K562 (cell line): ENCODE results near the gene SPATA25. TPM values are rescaled to one million over a fixed set of nuclear protein-coding genes. Genes with fewer than 3 reads are reported as not detected.
A peak's percentile ranks its signal among the peaks of the same experiment; 100 is the strongest.

Experiments
- ATAC-seq: fragments of 200-7000 bp; cut with Tn5 transposase; 3 replicates; pipeline ENCODE4 v1.9.1; 2020; ENCODE audit warnings: moderate library complexity
- BruUV-seq: library from RNA; stranded (reverse); fragments of 400-500 nt; replicated peaks from 2 replicates; lab custom pipeline; 2021; lab: Mats Ljungman, UMichigan
- CTCF ChIA-PET: fragments of 300-600 bp; formaldehyde crosslinking; extraction: SDS; loops from one replicate; lab custom pipeline; 2021; ENCODE audit warnings: low intra/inter-chr PET ratio; lab: Yijun Ruan, JAX
- POLR2A ChIA-PET: fragments of 300-600, 350-650 bp; sonication (Branson Sonifier 250); formaldehyde crosslinking; extraction: SDS; loops from one replicate; lab custom pipeline; 2021; ENCODE audit warnings: antibody characterized with exemption, inconsistent platforms; lab: Yijun Ruan, JAX
- DNase-seq, 4 experiments: peaks; one replicate each; pipeline versions ENCODE4 v3.0.0 to v3.0.0-alpha.2; 2011 to 2018; ENCODE audit warnings: low spot score in 3 of 4, mixed read lengths in 3 of 4; ENCODE audit errors: extremely low read depth in 1 of 4
- FAIRE-seq: peaks from 2 replicates; lab custom pipeline; 2011; peaks lifted over from hg19 to GRCh38; lab: Jason Lieb, UNC
- H2AFZ ChIP-seq: 2 replicates; pipeline ENCODE4 v1.6.0; 2011; ENCODE audit warnings: low read depth, low read length, control low read depth, inconsistent platforms
- H3K27ac ChIP-seq: fragments of 200-600 bp; 3 replicates; pipeline ENCODE4 v1.8.0; 2011; ENCODE audit warnings: low read depth, mild to moderate bottlenecking, control low read depth, inconsistent platforms, low read length, moderate library complexity, mixed read lengths; ENCODE audit errors: extremely low read depth
- H3K27me3 ChIP-seq, 2 experiments: fragments of 300-600 bp in 1 of 2; 2 replicates in 1 of 2; 3 replicates in 1 of 2; pipeline versions ENCODE4 v1.6.0 to v1.8.0; 2011; ENCODE audit warnings: inconsistent platforms in 2 of 2, low read length in 2 of 2, mild to moderate bottlenecking in 1 of 2, mixed read lengths in 1 of 2, moderate library complexity in 1 of 2; ENCODE audit not compliant: control insufficient read depth in 2 of 2, insufficient read depth in 2 of 2
- H3K36me3 ChIP-seq: fragments of 300-600 bp; 3 replicates; pipeline ENCODE4 v1.8.0; 2011; ENCODE audit warnings: mild to moderate bottlenecking, low read length, inconsistent platforms; ENCODE audit not compliant: control insufficient read depth, insufficient read depth
- H3K4me1 ChIP-seq, 2 experiments: fragments of 200-600 bp in 1 of 2; replicated peaks in 1 of 2; 2 replicates in 1 of 2; 3 replicates in 1 of 2; pipeline versions ENCODE4 v1.5.1 to v1.8.0; 2011; ENCODE audit warnings: inconsistent platforms in 2 of 2, low read length in 2 of 2, mild to moderate bottlenecking in 1 of 2, mixed read lengths in 1 of 2, moderate library complexity in 1 of 2; ENCODE audit not compliant: control insufficient read depth in 2 of 2, insufficient read depth in 2 of 2
- H3K4me2 ChIP-seq: 2 replicates; pipeline ENCODE4 v1.6.1; 2011; ENCODE audit warnings: low read length, control low read depth, inconsistent platforms, mixed read lengths; ENCODE audit not compliant: insufficient read depth
- H3K4me3 ChIP-seq: fragments of 200-600 bp; sonication (generic), shearing (Covaris generic); 2 replicates; pipeline ENCODE4 v1.5.1; 2016; ENCODE audit warnings: control low read depth, inconsistent platforms
- H3K79me2 ChIP-seq: fragments of 200-600 bp; 3 replicates; pipeline ENCODE4 v1.8.0; 2011; ENCODE audit warnings: low read length, inconsistent platforms; ENCODE audit not compliant: control insufficient read depth, insufficient read depth
- H3K9ac ChIP-seq, 2 experiments: 2 replicates each; pipeline versions ENCODE4 v1.6.0 to v1.6.1; 2011; ENCODE audit warnings: low read depth in 2 of 2, low read length in 2 of 2, control low read depth in 1 of 2, inconsistent platforms in 1 of 2, mild to moderate bottlenecking in 1 of 2, mixed read lengths in 1 of 2; ENCODE audit not compliant: insufficient read depth in 1 of 2
- H3K9me1 ChIP-seq: one replicate; pipeline ENCODE4 v1.6.0; 2011; ENCODE audit warnings: inconsistent platforms, mild to moderate bottlenecking, low read length, moderate library complexity; ENCODE audit not compliant: control insufficient read depth, insufficient read depth
- H3K9me3 ChIP-seq: replicated peaks from 2 replicates; pipeline ENCODE4 v1.5.1; 2011; ENCODE audit warnings: low read depth, low read length, inconsistent platforms; ENCODE audit not compliant: control insufficient read depth, insufficient read depth
- H4K20me1 ChIP-seq: replicated peaks from 2 replicates; pipeline ENCODE4 v1.6.1; 2011; ENCODE audit warnings: low read length, inconsistent platforms, mixed read lengths; ENCODE audit not compliant: control insufficient read depth, insufficient read depth
- ATF7 ChIP-seq: fragments of 450-650 bp; IDR thresholded peaks from 2 replicates; pipeline ENCODE4 v1.7.1; 2014; ENCODE audit warnings: mild to moderate bottlenecking, moderate library complexity
- ESRRA ChIP-seq: fragments of 450-650 bp; IDR thresholded peaks from 2 replicates; pipeline ENCODE4 v1.6.1; 2014; ENCODE audit warnings: low read depth, mild to moderate bottlenecking, moderate library complexity, borderline replicate concordance
- POLR2AphosphoS2 ChIP-seq: IDR thresholded peaks from 2 replicates; pipeline ENCODE4 v1.6.1; 2012; ENCODE audit warnings: low read length, improper control_type of control experiment
- PREB ChIP-seq: sonication (generic); formaldehyde crosslinking; IDR thresholded peaks from 2 replicates; pipeline ENCODE4 v1.8.1; 2023; ENCODE audit warnings: mild to moderate bottlenecking, missing genetic modification reagents
- PRPF4 ChIP-seq: fragments of 200-400 bp; formaldehyde crosslinking; IDR thresholded peaks from one replicate; pipeline ENCODE4 v1.6.1; 2017; ENCODE audit warnings: low read length, low read depth, mild to moderate bottlenecking; ENCODE audit not compliant: insufficient read depth, poor library complexity, severe bottlenecking
- RBM25 ChIP-seq: fragments of 200-400 bp; formaldehyde crosslinking; IDR thresholded peaks from 2 replicates; pipeline ENCODE4 v1.6.1; 2018; ENCODE audit warnings: low read length, low read depth, moderate library complexity; ENCODE audit not compliant: severe bottlenecking
- ZKSCAN1 ChIP-seq: fragments of 150-350 bp; IDR thresholded peaks from 2 replicates; pipeline ENCODE4 v1.6.1; 2016; ENCODE audit warnings: low read depth, low read length
- WGBS: fragments of 100-300 bp; shearing (Covaris generic); methylation state at CpG from one replicate; pipeline ENCODE4 v1.1.6; 2016; ENCODE audit warnings: low coverage, mixed read lengths; ENCODE audit not compliant: insufficient coverage; ENCODE audit errors: missing lambda C conversion rate; 5-methylcytosine and 5-hydroxymethylcytosine counted together
- in situ Hi-C: fragments of 300-500 bp; cut with MboI; formaldehyde crosslinking; loops from 4 replicates; pipeline ENCODE4 v1.15.0; 2018; ENCODE audit warnings: inconsistent platforms, mixed read lengths
- intact Hi-C: fragments of 100-400 bp; cut with micrococcal nuclease; formaldehyde crosslinking; loops from 2 replicates; pipeline ENCODE4 v1.14.2; 2022
- polyA plus RNA-seq, 8 experiments: library from polyadenylated mRNA; depleted of rRNA in 4 of 8; stranded (reverse) in 5 of 8; unstranded in 3 of 8; fragments of >200 nt; fragmentation: Nextera tagmentation in 2 of 8; fragmentation: Illumina TruSeq in 1 of 8; extraction: Ambion mirVana in 2 of 8; extraction: Trizol in 1 of 8; gene quantifications; 2 replicates each; pipeline versions ENCODE4 v1.2.1 to v1.2.3, GENCODE V29; 2011 to 2014; ENCODE audit warnings: inconsistent platforms in 1 of 8, missing spikeins in 1 of 8
- total RNA-seq, 7 experiments: library from RNA; depleted of rRNA in 6 of 7; stranded (reverse); fragments of >200 nt in 6 of 7; fragmentation: Illumina TruSeq in 2 of 7; extraction: Trizol in 2 of 7; gene quantifications; 2 replicates each; pipeline versions ENCODE4 v1.2.1 to v1.2.3, GENCODE V29; 2011 to 2021; ENCODE audit warnings: low replicate concordance in 1 of 7
- TF ChIP-seq, protein P1 (sequence below): fragments of 450-650 bp; conservative IDR thresholded peaks from 2 replicates; pipeline ENCODE4 v1.6.1; 2016; ENCODE audit warnings: missing genetic modification characterization, low read depth, mild to moderate bottlenecking, missing compliant biosample characterization, moderate library complexity
- TF ChIP-seq, protein P2 (sequence below): sonication (generic); formaldehyde crosslinking; IDR thresholded peaks from 2 replicates; pipeline ENCODE4 v1.8.0; 2022; ENCODE audit warnings: mild to moderate bottlenecking, missing genetic modification reagents

SPATA25 gene
- total and polyA plus RNA-seq, 9 of the 15 experiments (the other 6 are each of a cell fraction or from before 2014, with no cell fraction given) = 0.21 to 0.95 (median 0.53) TPM; not detected in 3

DNA sequence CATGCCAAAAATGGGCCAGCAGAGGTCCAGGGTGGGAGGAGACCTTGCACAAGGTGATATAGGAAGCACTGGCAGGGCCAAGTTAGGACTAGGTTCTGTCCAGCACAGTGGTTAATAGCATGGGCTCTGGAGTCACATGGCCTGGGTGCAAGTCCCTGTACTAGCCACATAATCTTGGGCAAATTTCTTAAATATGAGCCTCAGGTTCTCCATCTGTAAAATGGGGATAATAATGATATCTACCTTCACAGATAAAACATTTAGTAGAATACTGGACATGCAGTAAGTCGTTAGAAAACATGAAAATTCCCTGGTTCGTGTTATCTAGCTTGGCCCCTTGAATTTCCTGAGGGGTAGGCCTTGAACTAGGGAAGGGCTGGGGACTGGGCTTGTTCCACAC lies 9.9 kb upstream of the SPATA25 start:
- Histone ChIP-seq H3K9me3 (no peaks in the 10 kb centered on the region), H3K79me2 (no peaks in the 10 kb centered on the region), H3K27me3 (no peaks in the 10 kb centered on the region), H2AFZ (no peak overlapping the region), H3K4me1 (peaks cover 1 to 12% of the 10 kb centered on the region in 2 experiments; a peak in 4 of 5 replicates), H3K4me3 (no peak overlapping the region), H4K20me1 (no peaks in the 10 kb centered on the region), H3K9me1 (no peaks in the 10 kb centered on the region), H3K27ac (no peak overlapping the region), H3K4me2 (no peak overlapping the region), H3K36me3 (peaks cover 59% of the 10 kb centered on the region; the same call in 2 of the 3 replicates)
- no peak for ATAC-seq
- DNase-seq = no peak
- intact Hi-C loops = no loop called here
- ChIA-PET POLR2A (interaction anchor here (0.6 to 1.4 kb wide), 4 partner anchors 9 to 603 kb away, joined by 3 to 6 read pairs (median 4); partner anchors contain the start of gene PCIF1), CTCF (no interaction called here)
- FAIRE-seq = no peak
- 60% methylated on average over 2 of the region's 2 CpGs for WGBS
- in situ Hi-C loops = no loop called here
- no TSS peak for BruUV-seq
- peak; percentile 74 for TF ChIP-seq RBM25
- TF ChIP-seq POLR2AphosphoS2 = 0 out of 2 replicates have a peak, but pooled peaks have one; percentile 32
- no peak for TF ChIP-seq ESRRA
- TF ChIP-seq, all 486 proteins: peak for 2
- no peak overlapping the region; a peak in 1 of 4 replicates for H3K9ac ChIP-seq

GRCh38 chr20:45896641-45897161 lies 9.3 kb upstream of the SPATA25 start:
- Histone ChIP-seq H2AFZ (no peak overlapping the region), H3K79me2 (0 out of 3 replicates have a peak, but pooled peaks cover 2% of the 10 kb centered on the region), H3K4me3 (no peak overlapping the region), H3K9me1 (no peaks in the 10 kb centered on the region), H3K4me2 (no peak overlapping the region), H3K27me3 (no peaks in the 10 kb centered on the region), H3K27ac (no peak overlapping the region), H4K20me1 (no peaks in the 10 kb centered on the region), H3K9me3 (no peaks in the 10 kb centered on the region), H3K36me3 (peaks cover 61% of the 10 kb centered on the region; the same call in 2 of the 3 replicates), H3K4me1 (peaks cover 7 to 14% of the 10 kb centered on the region in 2 experiments; a peak in 4 of 5 replicates), H3K9ac (peak overlapping the region in 1 of 2 experiments; percentile 23; a peak in 1 of 4 replicates)
- no TSS peak for BruUV-seq
- ATAC-seq (no peak), DNase-seq (no peak), FAIRE-seq (no peak)
- intact Hi-C loops = no loop called here
- 89% methylated on average over 14 of the region's 14 CpGs for WGBS
- CTCF ChIA-PET = no interaction called here
- POLR2A ChIA-PET = interaction anchor here (0.6 to 1.4 kb wide), 5 partner anchors 9 to 603 kb away, joined by 3 to 6 read pairs (median 4); partner anchors contain the start of gene PCIF1
- in situ Hi-C loops = no loop called here
- TF ChIP-seq, protein P1, sequence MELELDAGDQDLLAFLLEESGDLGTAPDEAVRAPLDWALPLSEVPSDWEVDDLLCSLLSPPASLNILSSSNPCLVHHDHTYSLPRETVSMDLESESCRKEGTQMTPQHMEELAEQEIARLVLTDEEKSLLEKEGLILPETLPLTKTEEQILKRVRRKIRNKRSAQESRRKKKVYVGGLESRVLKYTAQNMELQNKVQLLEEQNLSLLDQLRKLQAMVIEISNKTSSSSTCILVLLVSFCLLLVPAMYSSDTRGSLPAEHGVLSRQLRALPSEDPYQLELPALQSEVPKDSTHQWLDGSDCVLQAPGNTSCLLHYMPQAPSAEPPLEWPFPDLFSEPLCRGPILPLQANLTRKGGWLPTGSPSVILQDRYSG = no peak
- TF ChIP-seq ATF7 = no peak
- TF ChIP-seq PREB = no peak
- no peak for TF ChIP-seq ZKSCAN1
- TF ChIP-seq PRPF4 = no peak
- TF ChIP-seq, protein P2, sequence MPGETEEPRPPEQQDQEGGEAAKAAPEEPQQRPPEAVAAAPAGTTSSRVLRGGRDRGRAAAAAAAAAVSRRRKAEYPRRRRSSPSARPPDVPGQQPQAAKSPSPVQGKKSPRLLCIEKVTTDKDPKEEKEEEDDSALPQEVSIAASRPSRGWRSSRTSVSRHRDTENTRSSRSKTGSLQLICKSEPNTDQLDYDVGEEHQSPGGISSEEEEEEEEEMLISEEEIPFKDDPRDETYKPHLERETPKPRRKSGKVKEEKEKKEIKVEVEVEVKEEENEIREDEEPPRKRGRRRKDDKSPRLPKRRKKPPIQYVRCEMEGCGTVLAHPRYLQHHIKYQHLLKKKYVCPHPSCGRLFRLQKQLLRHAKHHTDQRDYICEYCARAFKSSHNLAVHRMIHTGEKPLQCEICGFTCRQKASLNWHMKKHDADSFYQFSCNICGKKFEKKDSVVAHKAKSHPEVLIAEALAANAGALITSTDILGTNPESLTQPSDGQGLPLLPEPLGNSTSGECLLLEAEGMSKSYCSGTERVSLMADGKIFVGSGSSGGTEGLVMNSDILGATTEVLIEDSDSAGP (CRISPR knock-in tag) = no peak
